ENCODE data around the gene ALDH1A2. TPM values are rescaled to one million over a fixed set of nuclear protein-coding genes. Genes with fewer than 3 reads are reported as not detected.

Gene ALDH1A2
- total RNA-seq, 6 experiments from 2014 or later, result 4.3 to 33.2 (median 10.8) TPM

- no peaks in the 10 kb centered on the region for H3K27me3 ChIP-seq
- no peak for ATAC-seq
- intact Hi-C loops (cut with DNase I), result no loop called here
- H3K27ac ChIP-seq, result no peak overlapping the region
- WGBS (ENCODE audit: insufficient coverage, low coverage, low lambda C conversion rate, missing lambda C conversion rate), result 60% methylated on average over 1 of the region's 1 CpG
- H3K36me3 ChIP-seq, result no peaks in the 10 kb centered on the region
- no peak for DNase-seq
- no peaks in the 10 kb centered on the region for H3K9me3 ChIP-seq
- no peaks in the 10 kb centered on the region for H3K4me1 ChIP-seq
- no peak overlapping the region for H3K4me3 ChIP-seq
- TF ChIP-seq CTCF (IDR thresholded peaks at IDR 0.05) (no peak), POLR2A (IDR thresholded peaks at IDR 0.05) (no peak)
Measured at GRCh38 chr15:57911247-57911646, 154.3 kb downstream of the ALDH1A2 start.

- TF ChIP-seq CTCF (IDR thresholded peaks at IDR 0.05), result no peak
- no peak for TF ChIP-seq POLR2A (IDR thresholded peaks at IDR 0.05)
- 44% methylated on average over 1 of the region's 3 CpGs for WGBS (ENCODE audit: insufficient coverage, low coverage, low lambda C conversion rate, missing lambda C conversion rate)
Measured at GRCh38 chr15:57910672-57911071, 154.8 kb downstream of the ALDH1A2 start.

GRCh38 chr15:57909388-57909787 is 156.1 kb downstream of the ALDH1A2 start:
- ATAC-seq, result no peak
- H3K36me3 ChIP-seq, result no peaks in the 10 kb centered on the region
- no peaks in the 10 kb centered on the region for H3K27me3 ChIP-seq
- H3K4me1 ChIP-seq, result no peaks in the 10 kb centered on the region
- H3K27ac ChIP-seq, result no peak overlapping the region
- no peak overlapping the region for H3K4me3 ChIP-seq
- WGBS (ENCODE audit: insufficient coverage, low coverage, low lambda C conversion rate, missing lambda C conversion rate), result 64% methylated on average over 2 of the region's 2 CpGs
- no peaks in the 10 kb centered on the region for H3K9me3 ChIP-seq
- TF ChIP-seq POLR2A (IDR thresholded peaks at IDR 0.05) (no peak), CTCF (IDR thresholded peaks at IDR 0.05) (no peak)
- intact Hi-C loops (cut with DNase I), result no loop called here
- no peak for DNase-seq

More at GRCh38 chr15:57910672-57911071, 154.8 kb downstream of the ALDH1A2 start:
- DNase-seq, result no peak
- H3K9me3 ChIP-seq, result no peaks in the 10 kb centered on the region
- no peaks in the 10 kb centered on the region for H3K27me3 ChIP-seq
- no peak overlapping the region for H3K4me3 ChIP-seq
- H3K36me3 ChIP-seq, result no peaks in the 10 kb centered on the region
- ATAC-seq, result no peak
- H3K27ac ChIP-seq, result no peak overlapping the region
- intact Hi-C loops (cut with DNase I), result no loop called here
- no peaks in the 10 kb centered on the region for H3K4me1 ChIP-seq

GRCh38 chr15:57903626-57904025 is 161.9 kb downstream of the ALDH1A2 start:
- ATAC-seq (no peak), DNase-seq (no peak)
- Histone ChIP-seq H3K4me3 (no peak overlapping the region), H3K36me3 (no peaks in the 10 kb centered on the region), H3K27me3 (no peaks in the 10 kb centered on the region), H3K4me1 (no peaks in the 10 kb centered on the region), H3K27ac (no peak overlapping the region), H3K9me3 (no peaks in the 10 kb centered on the region)
- whole genome bisulfite sequencing (ENCODE audit: insufficient coverage, low coverage, low lambda C conversion rate, missing lambda C conversion rate), result no CpG with 5 or more reads among the region's 1 CpG
- intact Hi-C loops (cut with DNase I), result no loop called here
- TF ChIP-seq POLR2A (IDR thresholded peaks at IDR 0.05), result no peak
- TF ChIP-seq CTCF (IDR thresholded peaks at IDR 0.05), result no peak

Other genes with a start within 250 kb of the ALDH1A2 start
- gene AQP9, start 72.7 kb upstream of the ALDH1A2 start, total RNA-seq, result 100 to 1,000 TPM in 4 of 6 experiments, 10 to 100 TPM in 2; 72.9 to 350 (median 156) TPM

All from right lobe of liver (tissue), 6 donors.